Fibroblast of mammary gland (primary cell): ENCODE data around the gene SORCS2.

Experiments used
- DNase-seq: peaks from one replicate; pipeline ENCODE4 v3.0.0-alpha.2; 2010; ENCODE audit warnings: low read depth
- H3K4me3 ChIP-seq: 2 replicates; pipeline ENCODE4 v1.5.1; 2011; ENCODE audit warnings: low read depth, mild to moderate bottlenecking, low read length, moderate library complexity; ENCODE audit not compliant: control insufficient read depth
- TF ChIP-seq, protein P1 (sequence below): conservative IDR thresholded peaks from 2 replicates; pipeline ENCODE4 v1.5.1; 2011; ENCODE audit warnings: low read depth, low read length, inconsistent platforms; ENCODE audit not compliant: control insufficient read depth, insufficient read depth

SORCS2 gene

DNA sequence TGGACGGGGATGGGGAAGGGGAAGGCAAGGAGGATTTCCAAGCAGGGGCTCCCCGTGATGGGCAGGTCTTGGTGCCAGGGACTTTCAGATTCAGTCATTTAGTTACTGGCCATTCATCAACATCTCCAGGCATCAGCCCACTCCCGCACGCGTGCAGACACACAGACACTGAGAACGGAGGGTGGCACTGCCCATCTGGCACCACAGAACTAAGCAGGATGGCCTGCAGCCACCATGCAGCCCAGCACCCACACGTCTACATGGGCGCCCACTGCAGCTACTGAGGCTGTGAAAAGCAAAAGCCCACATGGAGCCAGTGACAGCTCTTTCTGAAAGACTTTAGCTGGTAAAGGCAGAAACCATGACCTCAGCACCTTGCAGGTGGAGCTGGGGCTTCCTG is 418.5 kb downstream of the SORCS2 start:
- no peak overlapping the region for H3K4me3 ChIP-seq
- no peak for DNase-seq
- TF ChIP-seq, protein P1, sequence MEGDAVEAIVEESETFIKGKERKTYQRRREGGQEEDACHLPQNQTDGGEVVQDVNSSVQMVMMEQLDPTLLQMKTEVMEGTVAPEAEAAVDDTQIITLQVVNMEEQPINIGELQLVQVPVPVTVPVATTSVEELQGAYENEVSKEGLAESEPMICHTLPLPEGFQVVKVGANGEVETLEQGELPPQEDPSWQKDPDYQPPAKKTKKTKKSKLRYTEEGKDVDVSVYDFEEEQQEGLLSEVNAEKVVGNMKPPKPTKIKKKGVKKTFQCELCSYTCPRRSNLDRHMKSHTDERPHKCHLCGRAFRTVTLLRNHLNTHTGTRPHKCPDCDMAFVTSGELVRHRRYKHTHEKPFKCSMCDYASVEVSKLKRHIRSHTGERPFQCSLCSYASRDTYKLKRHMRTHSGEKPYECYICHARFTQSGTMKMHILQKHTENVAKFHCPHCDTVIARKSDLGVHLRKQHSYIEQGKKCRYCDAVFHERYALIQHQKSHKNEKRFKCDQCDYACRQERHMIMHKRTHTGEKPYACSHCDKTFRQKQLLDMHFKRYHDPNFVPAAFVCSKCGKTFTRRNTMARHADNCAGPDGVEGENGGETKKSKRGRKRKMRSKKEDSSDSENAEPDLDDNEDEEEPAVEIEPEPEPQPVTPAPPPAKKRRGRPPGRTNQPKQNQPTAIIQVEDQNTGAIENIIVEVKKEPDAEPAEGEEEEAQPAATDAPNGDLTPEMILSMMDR: no peak

DNA sequence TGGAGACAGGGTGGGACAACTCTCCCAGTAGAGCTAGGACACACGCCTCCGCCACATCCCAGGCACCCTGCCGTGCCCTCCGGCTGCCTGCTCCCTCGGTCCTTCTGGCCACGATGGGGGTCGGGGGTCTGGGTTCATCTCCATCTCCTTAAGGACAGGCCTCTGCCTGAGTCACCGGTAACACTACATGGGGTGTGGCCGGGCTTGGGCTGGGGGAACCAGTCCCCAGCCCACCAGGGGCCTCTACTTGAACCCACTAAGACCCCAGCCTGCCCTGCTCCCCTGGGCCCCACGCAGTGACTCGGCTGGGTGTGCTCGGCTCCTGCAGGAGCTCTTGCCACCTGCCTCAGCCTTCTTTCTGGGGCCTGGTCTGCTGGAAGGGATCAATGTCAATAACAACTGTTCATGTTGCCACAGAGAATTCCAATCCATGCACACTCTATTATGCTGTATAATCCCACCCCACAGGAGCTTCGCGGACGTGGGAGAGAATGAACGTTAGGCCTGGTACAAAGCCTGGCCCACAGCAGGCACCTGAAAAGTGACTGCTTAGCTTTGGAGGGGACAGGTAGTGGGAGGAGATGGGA is 420.1 kb downstream of the SORCS2 start:
- TF ChIP-seq, protein P1: no peak
- DNase-seq: no peak
- no peak overlapping the region for H3K4me3 ChIP-seq

DNA sequence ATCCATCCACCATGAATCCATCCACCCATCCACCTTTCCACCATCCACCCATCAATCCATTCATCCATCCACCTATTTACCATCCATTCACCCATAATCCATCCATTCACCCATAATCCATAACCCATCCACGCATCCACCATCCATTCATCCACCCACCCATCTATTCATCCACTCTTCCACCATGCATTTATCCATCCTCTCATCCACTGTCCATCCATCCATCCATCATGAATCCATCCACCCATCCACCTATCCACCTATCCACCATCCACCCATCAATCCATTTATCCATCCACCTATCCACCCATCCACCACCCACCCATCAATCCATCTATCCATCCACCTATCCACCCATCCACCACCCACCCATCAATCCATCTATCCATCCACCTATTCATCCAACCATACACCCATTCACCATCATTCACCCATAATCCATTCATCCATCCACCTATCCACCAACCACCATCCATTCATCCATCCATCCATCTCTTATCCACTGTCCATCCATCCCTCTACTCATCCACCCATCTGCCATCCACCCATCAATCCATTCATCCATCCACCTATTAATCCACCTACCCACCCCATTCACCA is 422.1 kb downstream of the SORCS2 start:
- TF ChIP-seq, protein P1: no peak
- no peak overlapping the region for H3K4me3 ChIP-seq
- no peak for DNase-seq

DNA sequence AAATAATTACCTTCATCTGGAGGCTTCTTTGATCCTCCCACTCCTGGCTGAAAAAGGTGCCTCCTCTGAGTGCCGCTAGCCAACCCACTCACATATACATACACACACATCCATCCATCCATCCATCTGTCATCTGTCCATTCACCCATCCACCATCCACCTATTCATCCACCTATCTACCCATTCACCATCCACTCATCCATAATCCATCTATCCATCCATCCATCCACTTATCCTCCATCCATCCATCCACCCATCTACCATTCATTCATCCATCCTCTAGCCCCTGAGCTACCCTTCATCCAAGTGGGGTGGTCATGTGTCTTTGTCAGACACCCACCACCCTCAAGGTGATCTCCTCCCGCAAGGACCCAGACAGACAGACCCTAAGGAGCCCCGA is 423.9 kb downstream of the SORCS2 start:
- H3K4me3 ChIP-seq: no peak overlapping the region
- TF ChIP-seq, protein P1: no peak
- no peak for DNase-seq

DNA sequence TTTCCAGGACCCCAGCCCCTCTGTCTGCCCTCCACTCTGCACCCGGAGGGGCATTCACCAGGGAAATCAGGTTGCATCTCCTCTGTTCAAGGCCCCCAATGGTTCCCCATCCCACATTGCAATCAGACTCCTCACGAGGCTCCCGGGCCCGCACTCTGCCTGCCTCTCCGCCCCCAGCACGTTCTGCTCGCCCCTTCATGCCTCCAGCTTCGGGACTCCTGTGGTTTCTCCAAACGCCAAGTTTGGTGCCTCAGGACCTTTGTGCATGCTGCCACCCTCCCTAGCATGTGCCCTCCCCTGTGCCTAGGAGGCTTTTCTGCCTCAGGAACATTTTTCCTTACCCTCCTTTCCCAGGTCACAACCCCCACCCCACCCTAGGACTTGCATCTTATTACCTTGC is 426.0 kb downstream of the SORCS2 start:
- TF ChIP-seq, protein P1: no peak
- DNase-seq: no peak
- no peak overlapping the region for H3K4me3 ChIP-seq

DNA sequence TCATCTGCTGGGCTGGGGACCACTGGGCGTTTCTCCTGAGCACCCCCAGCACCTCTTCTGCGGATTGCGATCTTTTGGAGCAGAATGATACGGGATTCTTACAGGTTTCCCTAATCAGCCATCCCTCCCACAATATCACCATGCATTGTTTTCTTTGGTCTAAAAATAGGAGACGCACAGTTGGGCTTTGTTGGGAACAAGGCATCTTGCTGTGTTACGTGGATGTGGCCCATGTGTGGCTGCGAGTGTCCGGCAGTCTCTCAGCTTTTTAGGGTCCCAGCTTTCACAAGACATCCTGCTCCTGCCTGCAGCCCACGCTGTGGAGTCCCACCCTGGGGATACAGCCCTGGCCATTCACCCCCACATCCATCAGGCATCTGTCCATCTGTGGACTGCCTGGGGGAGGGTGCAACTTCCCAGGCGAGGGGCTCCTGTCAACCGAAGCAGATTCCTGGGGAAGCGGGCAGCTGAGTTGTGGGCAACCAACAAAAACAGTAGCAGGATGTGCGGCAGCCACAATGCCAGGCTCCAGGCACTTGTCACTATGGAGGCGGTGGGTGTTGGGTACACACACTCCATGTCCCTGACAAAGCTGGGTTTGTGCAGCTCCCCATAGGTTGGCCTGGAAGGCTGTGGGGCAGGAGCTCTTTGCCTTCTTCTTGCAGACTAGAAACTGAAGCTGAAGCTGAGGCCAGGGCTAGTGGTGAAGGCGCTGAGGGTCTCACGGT is 427.9 kb downstream of the SORCS2 start:
- TF ChIP-seq, protein P1: no peak
- H3K4me3 ChIP-seq: no peak overlapping the region
- DNase-seq: no peak
